A549 (cell line): ENCODE measurements around the gene PRLHR. TPM values are rescaled to one million over a fixed set of nuclear protein-coding genes. Genes with fewer than 3 reads are reported as not detected.
"Not testable (repeated sequence)": the region's sequence is repeated elsewhere in the genome, so short reads cannot be mapped to it uniquely, and the experiment has no call there.

ENCODE experiments used
- ATAC-seq, 2 experiments: fragments of 200-7000 bp in 1 of 2; fragments of >200 bp in 1 of 2; cut with Nextera tagmentation in 1 of 2; cut with Tn5 transposase in 1 of 2; 3 replicates each; pipeline versions ENCODE4 v1.8.0 to v1.9.1; 2018 to 2020; ENCODE audit warnings: mild to moderate bottlenecking in 1 of 2, moderate library complexity in 1 of 2
- CTCF ChIA-PET: fragments of 300-600 bp; sonication (Branson Sonifier 250); formaldehyde crosslinking; extraction: SDS; loops from one replicate; lab custom pipeline; 2021; ENCODE audit warnings: antibody characterized with exemption, inconsistent platforms; lab: Yijun Ruan, JAX
- POLR2A ChIA-PET: fragments of 350-600 bp; formaldehyde crosslinking; extraction: SDS; loops from one replicate; lab custom pipeline; 2021; ENCODE audit warnings: antibody characterized with exemption, inconsistent platforms; lab: Yijun Ruan, JAX
- DNase-seq, 2 experiments: peaks; one replicate each; pipeline versions ENCODE4 v3.0.0 to v3.0.0-alpha.2; 2011 to 2016; ENCODE audit warnings: low read depth in 1 of 2, low spot score in 1 of 2
- FAIRE-seq: peaks from 2 replicates; lab custom pipeline; 2011; peaks lifted over from hg19 to GRCh38; lab: Jason Lieb, UNC
- H3K27ac ChIP-seq, 2 experiments: fragments of >200 bp; sonication (Bioruptor Twin); formaldehyde crosslinking; 3 replicates each; pipeline ENCODE4 v1.5.1; 2016 to 2017
- H3K4me1 ChIP-seq: fragments of >200 bp; sonication (Bioruptor Twin); formaldehyde crosslinking; 3 replicates; pipeline ENCODE4 v1.6.1; 2016
- H3K4me2 ChIP-seq: fragments of >200 bp; sonication (Bioruptor Twin); formaldehyde crosslinking; 3 replicates; pipeline ENCODE4 v1.6.1; 2016
- H3K4me3 ChIP-seq: fragments of >200 bp; sonication (Bioruptor Twin); formaldehyde crosslinking; 3 replicates; pipeline ENCODE4 v1.5.1; 2016
- H3K9me3 ChIP-seq: fragments of >200 bp; sonication (Bioruptor Twin); formaldehyde crosslinking; 3 replicates; pipeline ENCODE4 v1.6.1; 2016
- CEBPB ChIP-seq, 2 experiments: fragments of >200 bp in 1 of 2; sonication (Bioruptor Twin) in 1 of 2; formaldehyde crosslinking in 1 of 2; IDR thresholded peaks; 2 replicates each; pipeline ENCODE4 v1.6.1; 2012 to 2016
- ESRRA ChIP-seq: fragments of 150-350 bp; IDR thresholded peaks from 2 replicates; pipeline ENCODE4 v1.6.1; 2014; ENCODE audit warnings: mild to moderate bottlenecking, low read length, borderline replicate concordance
- FOSB ChIP-seq: fragments of 250-450 bp; sonication (Bioruptor Pico); IDR thresholded peaks from 2 replicates; pipeline ENCODE4 v1.5.0; 2020; ENCODE audit warnings: mild to moderate bottlenecking, moderate library complexity
- FOXS1 ChIP-seq: fragments of 250-450 bp; sonication (Bioruptor Pico); IDR thresholded peaks from 2 replicates; pipeline ENCODE4 v1.5.0; 2020; ENCODE audit warnings: mild to moderate bottlenecking, moderate library complexity
- GATA3 ChIP-seq: IDR thresholded peaks from 2 replicates; pipeline ENCODE4 v1.6.1; 2012; ENCODE audit warnings: borderline replicate concordance
- HEYL ChIP-seq: fragments of 250-450 bp; sonication (Bioruptor Pico); IDR thresholded peaks from 2 replicates; pipeline ENCODE4 v1.8.0; 2021; ENCODE audit warnings: mild to moderate bottlenecking, moderate library complexity
- HOXA7 ChIP-seq: fragments of 250-450 bp; sonication (Bioruptor Pico); IDR thresholded peaks from 2 replicates; pipeline ENCODE4 v1.5.0; 2020; ENCODE audit warnings: mild to moderate bottlenecking, moderate library complexity
- HOXB13 ChIP-seq: fragments of 250-450 bp; sonication (Bioruptor Pico); IDR thresholded peaks from 2 replicates; pipeline ENCODE4 v1.5.0; 2020; ENCODE audit warnings: low read depth, mild to moderate bottlenecking, moderate library complexity
- JUN ChIP-seq, 2 experiments: fragments of >200 bp; sonication (Bioruptor Twin); formaldehyde crosslinking; IDR thresholded peaks; 2 replicates in 1 of 2; 3 replicates in 1 of 2; pipeline ENCODE4 v1.6.1; 2016 to 2017
- KDM5A ChIP-seq: fragments of 200-600 bp; sonication (generic); IDR thresholded peaks from 2 replicates; pipeline ENCODE4 v1.6.1; 2016; ENCODE audit warnings: antibody characterized with exemption, mild to moderate bottlenecking
- NPAS2 ChIP-seq: fragments of 250-450 bp; sonication (Bioruptor Pico); IDR thresholded peaks from 2 replicates; pipeline ENCODE4 v1.8.0; 2022; ENCODE audit warnings: mild to moderate bottlenecking, moderate library complexity, borderline replicate concordance
- NR3C1 ChIP-seq: fragments of >200 bp; sonication (Bioruptor Twin); formaldehyde crosslinking; IDR thresholded peaks from 3 replicates; pipeline ENCODE4 v1.6.1; 2017
- PHF8 ChIP-seq: fragments of 200-600 bp; sonication (generic); IDR thresholded peaks from 2 replicates; pipeline ENCODE4 v1.6.1; 2016; ENCODE audit warnings: low read depth, mild to moderate bottlenecking, antibody characterized with exemption, moderate library complexity, borderline replicate concordance
- POLR2A ChIP-seq: IDR thresholded peaks from 2 replicates; pipeline ENCODE4 v1.6.1; 2012; ENCODE audit warnings: mild to moderate bottlenecking, low read length
- POLR2AphosphoS2 ChIP-seq: conservative IDR thresholded peaks from 2 replicates; pipeline ENCODE4 v1.6.1; 2012; ENCODE audit warnings: low read length, improper control_type of control experiment, inconsistent platforms
- RAD21 ChIP-seq, 2 experiments: fragments of >200 bp in 1 of 2; sonication (Bioruptor Twin) in 1 of 2; formaldehyde crosslinking in 1 of 2; IDR thresholded peaks in 1 of 2; conservative IDR thresholded peaks in 1 of 2; 2 replicates in 1 of 2; 3 replicates in 1 of 2; pipeline ENCODE4 v1.6.1; 2012 to 2018; ENCODE audit warnings: inconsistent platforms in 1 of 2
- RCOR1 ChIP-seq: fragments of 150-350 bp; IDR thresholded peaks from 2 replicates; pipeline ENCODE4 v1.6.1; 2014; ENCODE audit warnings: antibody characterized with exemption, low read length, low read depth
- RNF2 ChIP-seq: fragments of 200-600 bp; sonication (generic); IDR thresholded peaks from 2 replicates; pipeline ENCODE4 v1.6.1; 2016; ENCODE audit warnings: low read depth, mild to moderate bottlenecking, antibody characterized with exemption, moderate library complexity, borderline replicate concordance
- SMC3 ChIP-seq: fragments of >200 bp; sonication (Bioruptor Twin); formaldehyde crosslinking; IDR thresholded peaks from 3 replicates; pipeline ENCODE4 v1.6.1; 2018; ENCODE audit warnings: inconsistent platforms
- TFCP2L1 ChIP-seq: fragments of 250-450 bp; sonication (Bioruptor Pico); IDR thresholded peaks from 2 replicates; pipeline ENCODE4 v1.5.0; 2021; ENCODE audit warnings: mild to moderate bottlenecking
- ZC3H11A ChIP-seq: fragments of 450-650 bp; IDR thresholded peaks from 2 replicates; pipeline ENCODE4 v1.6.1; 2014; ENCODE audit warnings: antibody characterized with exemption, mild to moderate bottlenecking
- ZFP36 ChIP-seq: fragments of 450-650 bp; IDR thresholded peaks from 2 replicates; pipeline ENCODE4 v1.6.1; 2014; ENCODE audit warnings: borderline replicate concordance; ENCODE audit not compliant: partially characterized antibody
- ZNF302 ChIP-seq: fragments of 250-450 bp; sonication (Bioruptor Pico); IDR thresholded peaks from 2 replicates; pipeline ENCODE4 v1.9.0; 2021; ENCODE audit warnings: inconsistent platforms, mild to moderate bottlenecking, moderate library complexity
- ZSCAN20 ChIP-seq: fragments of 250-450 bp; sonication (Bioruptor Pico); IDR thresholded peaks from 2 replicates; pipeline ENCODE4 v1.8.0; 2022; ENCODE audit warnings: mild to moderate bottlenecking, moderate library complexity
- WGBS: methylation state at CpG from one replicate; pipeline ENCODE4 v1.1.6; 2017; ENCODE audit errors: missing lambda C conversion rate; 5-methylcytosine and 5-hydroxymethylcytosine counted together
- polyA plus RNA-seq, 4 experiments: library from polyadenylated mRNA; depleted of rRNA in 3 of 4; stranded (reverse); fragments of >200 nt; fragmentation: RNase III in 1 of 4; extraction: RNeasy Plus Mini Kit Qiagen cat#74134 plus additional on column Dnase treatment in 1 of 4; gene quantifications; 2 replicates in 3 of 4; 3 replicates in 1 of 4; pipeline ENCODE4 v1.2.3, GENCODE V29; 2011 to 2017
- TF ChIP-seq, protein P1 (sequence below): IDR thresholded peaks from 2 replicates; pipeline ENCODE4 v1.6.1; 2012
- TF ChIP-seq, protein P2 (sequence below): fragments of >200 bp; sonication (Bioruptor Twin); formaldehyde crosslinking; IDR thresholded peaks from 2 replicates; pipeline ENCODE4 v1.6.1; 2016
- TF ChIP-seq, protein P3 (sequence below): fragments of 250-450 bp; sonication (Bioruptor Pico); IDR thresholded peaks from 2 replicates; pipeline ENCODE4 v1.5.0; 2021; ENCODE audit warnings: mild to moderate bottlenecking, moderate library complexity, borderline replicate concordance

The PRLHR gene
- polyA plus RNA-seq, 2 of the 4 experiments (the other 2 are of a cell fraction) = not detected

DNA sequence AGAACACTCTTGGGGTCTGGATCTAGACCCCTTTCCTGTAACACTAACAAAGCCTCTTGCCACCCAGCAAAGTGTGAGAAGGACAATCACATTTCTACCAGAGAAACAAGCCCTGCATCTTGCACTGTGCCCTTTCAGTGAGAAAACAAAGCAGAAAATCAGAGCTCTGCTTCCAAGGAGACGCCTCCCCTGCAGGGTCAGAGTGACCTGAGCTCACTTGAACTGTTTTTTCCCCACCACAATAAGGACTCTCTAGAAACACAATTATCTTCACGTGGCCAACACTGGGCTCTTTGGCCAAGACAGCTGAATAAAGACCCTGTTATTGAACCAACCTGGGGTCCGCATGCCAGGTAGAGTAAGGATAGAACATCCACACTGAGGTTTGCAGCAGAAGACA, 30.1 kb upstream of the PRLHR start (continued):
- TF ChIP-seq SMC3 (no peak), NPAS2 (CRISPR knock-in tag) (no peak)

DNA sequence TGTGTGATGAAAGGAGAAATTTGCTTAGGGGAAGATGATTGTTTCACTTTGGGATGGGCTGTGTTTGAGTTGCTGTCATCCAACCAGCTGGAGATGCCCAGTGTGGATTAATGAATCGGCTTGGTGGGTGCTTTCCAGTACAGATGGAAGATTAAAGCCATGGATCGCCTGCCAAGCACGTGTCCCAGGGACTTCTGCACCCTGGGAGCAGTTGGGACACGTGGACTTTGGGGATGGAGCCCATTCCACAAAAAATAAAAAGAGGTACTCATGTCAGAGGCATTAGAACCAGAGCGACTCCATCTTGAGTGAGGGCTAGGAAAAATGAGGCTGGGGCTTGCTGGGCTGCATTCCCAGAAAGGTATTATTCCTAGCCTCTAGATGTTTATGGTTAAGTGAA, 29.3 kb upstream of the PRLHR start:
- FAIRE-seq = no peak
- ChIA-PET POLR2A (no interaction called here), CTCF (interaction anchor here (1.6 to 1.7 kb wide), 2 partner anchors 17 to 26 kb away, joined by 3 read pairs; no protein-coding TSS in a partner anchor)
- no peak for DNase-seq
- TF ChIP-seq, protein P1, sequence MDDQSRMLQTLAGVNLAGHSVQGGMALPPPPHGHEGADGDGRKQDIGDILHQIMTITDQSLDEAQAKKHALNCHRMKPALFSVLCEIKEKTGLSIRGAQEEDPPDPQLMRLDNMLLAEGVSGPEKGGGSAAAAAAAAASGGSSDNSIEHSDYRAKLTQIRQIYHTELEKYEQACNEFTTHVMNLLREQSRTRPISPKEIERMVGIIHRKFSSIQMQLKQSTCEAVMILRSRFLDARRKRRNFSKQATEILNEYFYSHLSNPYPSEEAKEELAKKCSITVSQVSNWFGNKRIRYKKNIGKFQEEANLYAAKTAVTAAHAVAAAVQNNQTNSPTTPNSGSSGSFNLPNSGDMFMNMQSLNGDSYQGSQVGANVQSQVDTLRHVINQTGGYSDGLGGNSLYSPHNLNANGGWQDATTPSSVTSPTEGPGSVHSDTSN = no peak
- TF ChIP-seq TFCP2L1 = no peak
- TF ChIP-seq KDM5A = no peak
- TF ChIP-seq ZSCAN20 (CRISPR knock-in tag) = no peak
- no peak for TF ChIP-seq ESRRA
- TF ChIP-seq POLR2AphosphoS2 = no peak
- TF ChIP-seq HOXB13 (CRISPR knock-in tag) = no peak
- no peak for TF ChIP-seq CEBPB (IDR thresholded peaks at IDR 0.05)
- no peak for TF ChIP-seq PHF8
- no peak for TF ChIP-seq NPAS2 (CRISPR knock-in tag)
- no peak for TF ChIP-seq ZC3H11A
- TF ChIP-seq SMC3 = no peak
- TF ChIP-seq ZFP36 = no peak
- no peak overlapping the region for H3K4me3 ChIP-seq
- no peaks in the 10 kb centered on the region for H3K4me1 ChIP-seq
- no peak overlapping the region for H3K27ac ChIP-seq
- 11% methylated on average over 5 of the region's 5 CpGs for WGBS
- H3K4me2 ChIP-seq = no peak overlapping the region
- no peak for ATAC-seq
- H3K9me3 ChIP-seq = no peaks in the 10 kb centered on the region; the same call in 2 of the 3 replicates

DNA sequence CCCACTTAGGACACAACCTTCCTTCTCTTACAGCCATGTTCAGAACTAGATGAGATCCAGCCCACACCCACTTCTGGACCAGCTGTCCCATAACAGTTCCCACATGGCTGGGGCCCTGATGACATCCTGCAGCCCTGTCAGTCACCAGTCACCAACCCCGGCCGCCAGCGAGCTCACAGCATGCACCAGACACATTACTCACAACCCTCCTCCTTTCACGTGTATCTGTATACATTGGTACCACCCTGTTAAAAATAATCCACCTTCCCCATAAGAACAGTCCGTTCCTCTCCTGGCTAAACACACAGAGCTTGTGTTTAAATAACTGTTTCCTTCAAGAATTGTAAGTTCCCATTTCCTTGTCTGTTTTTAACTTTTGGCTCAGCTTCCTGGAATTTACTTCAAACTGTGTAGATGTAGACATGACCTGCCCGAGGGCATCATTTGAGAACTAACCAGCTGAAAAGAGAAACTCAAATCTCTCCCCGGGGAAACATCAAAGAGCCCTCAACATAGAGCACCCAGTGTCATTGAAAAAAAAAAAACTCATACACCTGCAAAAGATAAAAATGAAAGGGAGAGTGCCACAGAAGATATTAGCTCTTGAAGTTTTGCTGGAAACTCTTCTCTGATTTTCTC, 26.0 kb upstream of the PRLHR start:
- FAIRE-seq (no peak), DNase-seq (no peak), ATAC-seq (peak; percentile 25 to 62; a peak in 1 of 6 replicates)
- H3K4me1 ChIP-seq = no peaks in the 10 kb centered on the region
- WGBS = 8% methylated on average over 7 of the region's 7 CpGs
- no peak for TF ChIP-seq TFCP2L1
- TF ChIP-seq FOXS1 (CRISPR knock-in tag) = no peak
- no peak for TF ChIP-seq POLR2A
- no peak for TF ChIP-seq FOSB
- CTCF ChIA-PET = interaction anchor here (0.6 to 1.1 kb wide), 2 partner anchors 14 to 47 kb away, joined by 3 to 4 read pairs; no protein-coding TSS in a partner anchor
- H3K4me3 ChIP-seq = no peak overlapping the region
- no peak overlapping the region; a peak in 1 of 6 replicates for H3K27ac ChIP-seq
- POLR2A ChIA-PET = interaction anchor here (0.6 kb wide), 1 partner anchor 495 kb away, joined by 3 read pairs; no protein-coding TSS in a partner anchor
- H3K4me2 ChIP-seq = no peak overlapping the region
- no peaks in the 10 kb centered on the region; the same call in 2 of the 3 replicates for H3K9me3 ChIP-seq

DNA sequence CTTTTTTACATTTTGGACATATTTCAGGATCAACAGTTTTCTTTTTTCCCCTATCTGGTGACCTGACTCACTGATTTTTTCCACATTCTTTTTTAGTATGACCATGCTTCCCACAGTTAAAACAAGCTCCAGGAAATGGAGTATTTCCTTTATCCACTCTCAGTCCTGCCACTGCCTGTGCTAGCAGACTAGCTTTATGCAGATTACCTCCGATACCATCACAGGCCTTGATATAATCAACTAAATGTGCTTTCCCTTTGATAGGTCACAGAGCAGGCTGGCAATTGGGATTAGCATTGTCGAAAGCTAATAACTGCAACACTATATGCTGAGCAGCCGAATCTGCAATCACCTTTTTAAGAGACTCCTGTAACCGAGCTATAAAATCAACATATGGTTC, 18.4 kb upstream of the PRLHR start:
- H3K27ac ChIP-seq, POLR2A ChIA-PET, FAIRE-seq, ATAC-seq, DNase-seq, H3K4me2 ChIP-seq, H3K4me1 ChIP-seq, H3K4me3 ChIP-seq, H3K9me3 ChIP-seq: not testable (repeated sequence)
- WGBS = 26% methylated on average over 4 of the region's 4 CpGs
- CTCF ChIA-PET = interaction anchor here (0.6 to 1.4 kb wide), 3 partner anchors 10 to 185 kb away, joined by 3 to 7 read pairs (median 3); no protein-coding TSS in a partner anchor

DNA sequence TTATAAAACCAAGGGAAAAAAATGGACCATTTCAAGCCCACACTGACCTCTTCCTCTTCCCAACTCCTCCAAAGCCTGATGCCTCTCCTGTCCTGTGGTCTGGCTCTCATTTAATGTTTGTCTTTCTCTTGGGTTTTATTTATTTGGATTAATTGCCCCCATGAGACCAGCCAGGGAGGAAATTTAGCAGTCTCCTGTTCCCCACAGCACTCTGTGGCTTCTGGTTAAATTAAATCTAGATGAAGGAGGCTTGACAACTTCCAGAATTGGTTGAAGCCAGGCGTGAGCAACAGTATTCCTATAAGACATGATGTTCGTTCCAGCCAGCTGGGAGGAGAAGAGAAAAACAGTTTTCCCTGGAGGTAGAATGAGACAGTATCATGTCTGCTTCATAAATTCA, 15.1 kb upstream of the PRLHR start:
- no peak for DNase-seq
- Histone ChIP-seq H3K4me2 (no peak overlapping the region), H3K4me3 (no peak overlapping the region), H3K9me3 (peaks cover 4% of the 10 kb centered on the region; the same call in 1 of the 3 replicates), H3K27ac (no peak overlapping the region), H3K4me1 (no peaks in the 10 kb centered on the region)
- POLR2A ChIA-PET = no interaction called here
- WGBS = 4% methylated on average over 2 of the region's 2 CpGs
- no peak for FAIRE-seq
- no peak for ATAC-seq
- CTCF ChIA-PET = no interaction called here
- TF ChIP-seq FOXS1 (CRISPR knock-in tag) = no peak
- TF ChIP-seq JUN (IDR thresholded peaks at IDR 0.05) = no peak
- no peak for TF ChIP-seq RCOR1
- no peak for TF ChIP-seq ZC3H11A
- TF ChIP-seq ZNF302 (CRISPR knock-in tag) = no peak
- no peak for TF ChIP-seq NR3C1
- no peak for TF ChIP-seq RAD21 (conservative IDR thresholded peaks at IDR 0.05 in 1 of 2, IDR thresholded peaks at IDR 0.05 in 1 of 2)
- no peak for TF ChIP-seq HOXA7 (CRISPR knock-in tag)
- no peak for TF ChIP-seq HEYL (CRISPR knock-in tag)
- TF ChIP-seq, protein P2, sequence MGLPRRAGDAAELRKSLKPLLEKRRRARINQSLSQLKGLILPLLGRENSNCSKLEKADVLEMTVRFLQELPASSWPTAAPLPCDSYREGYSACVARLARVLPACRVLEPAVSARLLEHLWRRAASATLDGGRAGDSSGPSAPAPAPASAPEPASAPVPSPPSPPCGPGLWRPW = no peak
- no peak for TF ChIP-seq GATA3
- TF ChIP-seq, protein P3, sequence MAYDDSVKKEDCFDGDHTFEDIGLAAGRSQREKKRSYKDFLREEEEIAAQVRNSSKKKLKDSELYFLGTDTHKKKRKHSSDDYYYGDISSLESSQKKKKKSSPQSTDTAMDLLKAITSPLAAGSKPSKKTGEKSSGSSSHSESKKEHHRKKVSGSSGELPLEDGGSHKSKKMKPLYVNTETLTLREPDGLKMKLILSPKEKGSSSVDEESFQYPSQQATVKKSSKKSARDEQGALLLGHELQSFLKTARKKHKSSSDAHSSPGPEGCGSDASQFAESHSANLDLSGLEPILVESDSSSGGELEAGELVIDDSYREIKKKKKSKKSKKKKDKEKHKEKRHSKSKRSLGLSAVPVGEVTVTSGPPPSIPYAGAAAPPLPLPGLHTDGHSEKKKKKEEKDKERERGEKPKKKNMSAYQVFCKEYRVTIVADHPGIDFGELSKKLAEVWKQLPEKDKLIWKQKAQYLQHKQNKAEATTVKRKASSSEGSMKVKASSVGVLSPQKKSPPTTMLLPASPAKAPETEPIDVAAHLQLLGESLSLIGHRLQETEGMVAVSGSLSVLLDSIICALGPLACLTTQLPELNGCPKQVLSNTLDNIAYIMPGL (CRISPR knock-in tag) = no peak
- TF ChIP-seq RNF2 = no peak
